22Rv1 (cell line): ENCODE measurements around the gene ADH1C.

Source experiments
- CTCF ChIP-seq: fragments of 450-650 bp; IDR thresholded peaks from 2 replicates; pipeline ENCODE4 v1.5.1; 2017; ENCODE audit warnings: mild to moderate bottlenecking
- ZFX ChIP-seq: fragments of 450-650 bp; IDR thresholded peaks from 2 replicates; pipeline ENCODE4 v1.6.1; 2017; ENCODE audit warnings: antibody characterized with exemption, borderline replicate concordance

GRCh38 chr4:99317354-99317753, 35.2 kb downstream of the ADH1C start:
- TF ChIP-seq CTCF (no peak), ZFX (no peak)
